ENCODE data around the gene EXD3.

Gene EXD3

DNA sequence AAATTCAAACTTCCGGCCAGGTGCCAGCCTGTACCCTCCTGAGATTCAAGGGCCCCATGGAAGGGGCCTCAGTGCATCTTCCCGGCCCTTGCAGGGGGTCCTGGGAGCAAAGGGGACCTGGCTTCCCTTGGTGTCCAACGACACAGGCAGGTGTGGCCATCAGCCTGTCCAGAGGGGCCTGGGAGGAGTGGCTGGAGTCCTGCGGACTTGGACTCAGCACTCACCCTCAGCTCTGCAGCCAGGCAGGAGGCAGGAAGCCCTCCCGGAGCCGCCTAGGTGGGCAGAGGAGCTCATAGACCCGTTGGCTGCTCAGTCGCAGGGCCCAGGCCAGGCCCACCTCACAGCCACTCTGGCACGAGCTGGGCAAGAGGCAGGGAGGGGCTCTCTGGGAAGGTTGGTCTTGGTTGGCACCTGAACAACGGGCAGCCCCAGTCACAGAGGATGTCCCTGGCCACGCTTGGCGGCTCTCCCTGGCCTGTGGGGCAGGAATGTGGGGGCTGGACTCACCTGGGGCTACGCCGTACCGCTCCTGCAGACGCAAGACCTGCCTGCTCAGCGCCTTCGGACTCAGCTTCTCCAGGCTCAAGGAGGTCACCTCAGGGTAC, 67.1 kb downstream of the EXD3 start:
- Histone ChIP-seq H3K4me3 (ENCODE audit: low read length) (no peak overlapping the region), H3K79me2 (ENCODE audit: low read length) (no peaks in the 10 kb centered on the region), H3K36me3 (replicated peaks; ENCODE audit: insufficient read depth, low read length) (no peaks in the 10 kb centered on the region), H3K9ac (ENCODE audit: low read length) (no peak overlapping the region), H3K4me1 (ENCODE audit: low read length) (no peaks in the 10 kb centered on the region), H3K9me2 (replicated peaks; ENCODE audit: insufficient read depth, low read length) (no peaks in the 10 kb centered on the region), H3K4me2 (ENCODE audit: low read depth, low read length) (no peak overlapping the region), H3K9me3 (replicated peaks; ENCODE audit: insufficient read depth, low read length) (no peaks in the 10 kb centered on the region), H3F3A (ENCODE audit: insufficient read depth, low read length) (no peaks in the 10 kb centered on the region), H3K27me3 (replicated peaks; ENCODE audit: insufficient read depth, low read length) (peaks cover 68% of the 10 kb centered on the region), H4K20me1 (ENCODE audit: insufficient read depth, low read length) (no peaks in the 10 kb centered on the region), H2AFZ (ENCODE audit: low read length) (no peak overlapping the region), H3K27ac (ENCODE audit: low read length) (no peak overlapping the region)
- TF ChIP-seq EZH2 (optimal IDR thresholded peaks at IDR 0.05; ENCODE audit: low read depth, low read length) (no peak), EZH2phosphoT487 (IDR thresholded peaks at IDR 0.05; ENCODE audit: low read length) (no peak)
- TF ChIP-seq, protein P1, sequence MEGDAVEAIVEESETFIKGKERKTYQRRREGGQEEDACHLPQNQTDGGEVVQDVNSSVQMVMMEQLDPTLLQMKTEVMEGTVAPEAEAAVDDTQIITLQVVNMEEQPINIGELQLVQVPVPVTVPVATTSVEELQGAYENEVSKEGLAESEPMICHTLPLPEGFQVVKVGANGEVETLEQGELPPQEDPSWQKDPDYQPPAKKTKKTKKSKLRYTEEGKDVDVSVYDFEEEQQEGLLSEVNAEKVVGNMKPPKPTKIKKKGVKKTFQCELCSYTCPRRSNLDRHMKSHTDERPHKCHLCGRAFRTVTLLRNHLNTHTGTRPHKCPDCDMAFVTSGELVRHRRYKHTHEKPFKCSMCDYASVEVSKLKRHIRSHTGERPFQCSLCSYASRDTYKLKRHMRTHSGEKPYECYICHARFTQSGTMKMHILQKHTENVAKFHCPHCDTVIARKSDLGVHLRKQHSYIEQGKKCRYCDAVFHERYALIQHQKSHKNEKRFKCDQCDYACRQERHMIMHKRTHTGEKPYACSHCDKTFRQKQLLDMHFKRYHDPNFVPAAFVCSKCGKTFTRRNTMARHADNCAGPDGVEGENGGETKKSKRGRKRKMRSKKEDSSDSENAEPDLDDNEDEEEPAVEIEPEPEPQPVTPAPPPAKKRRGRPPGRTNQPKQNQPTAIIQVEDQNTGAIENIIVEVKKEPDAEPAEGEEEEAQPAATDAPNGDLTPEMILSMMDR (IDR thresholded peaks at IDR 0.05; ENCODE audit: low read length): no peak
- no peak for DNase-seq

DNA sequence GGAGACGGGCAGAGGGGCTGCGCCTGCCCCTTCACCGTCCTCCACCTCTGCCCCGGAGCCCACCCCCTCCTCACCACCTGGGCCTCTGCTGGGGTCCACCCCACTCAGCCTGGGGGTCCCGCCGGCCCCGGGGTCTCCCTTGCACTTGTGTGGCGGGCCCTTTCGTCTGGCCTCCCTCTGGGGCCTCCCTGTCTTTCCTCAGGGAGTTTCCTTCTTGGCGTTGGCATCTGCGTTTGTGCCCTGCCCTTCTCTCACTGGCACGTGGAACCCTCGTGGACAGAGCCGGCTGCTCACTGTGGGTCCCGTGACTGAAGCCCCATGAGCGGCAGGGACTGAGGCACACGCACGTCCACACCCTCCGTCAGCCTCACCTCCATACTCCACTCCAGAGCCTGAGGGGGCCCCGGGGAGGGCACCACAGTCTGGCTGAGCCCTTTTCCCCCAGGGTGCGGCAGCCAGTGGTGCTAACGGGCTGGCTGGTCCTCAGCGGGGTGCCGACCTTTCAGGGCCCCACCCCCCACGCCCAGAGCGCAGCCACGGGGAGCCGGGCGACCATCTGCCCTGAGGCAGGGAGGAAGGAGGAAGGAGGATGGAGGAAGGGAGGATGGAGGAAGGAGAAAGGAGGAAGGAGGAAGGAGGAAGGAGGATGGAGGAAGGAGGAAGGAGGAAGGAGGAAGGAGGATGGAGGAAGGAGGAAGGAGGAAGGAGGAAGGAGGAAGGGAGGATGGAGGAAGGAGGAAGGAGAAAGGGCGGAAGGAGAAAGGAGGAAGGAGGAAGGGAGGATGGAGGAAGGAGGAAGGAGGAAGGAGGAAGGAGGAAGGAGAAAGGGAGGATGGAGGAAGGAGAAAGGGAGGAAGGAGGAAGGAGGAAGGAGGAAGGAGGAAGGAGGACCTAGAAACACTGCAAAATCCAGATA, 67.9 kb downstream of the EXD3 start:
- H3K9me2 ChIP-seq (replicated peaks; ENCODE audit: insufficient read depth, low read length): no peaks in the 10 kb centered on the region
- H3K9ac ChIP-seq (ENCODE audit: low read length): no peak overlapping the region
- H3K36me3 ChIP-seq (replicated peaks; ENCODE audit: insufficient read depth, low read length): no peaks in the 10 kb centered on the region
- no peak overlapping the region for H3K27ac ChIP-seq (ENCODE audit: low read length)
- no peaks in the 10 kb centered on the region for H3K79me2 ChIP-seq (ENCODE audit: low read length)
- H3F3A ChIP-seq (ENCODE audit: insufficient read depth, low read length): no peaks in the 10 kb centered on the region
- H3K4me3 ChIP-seq (ENCODE audit: low read length): no peak overlapping the region
- no peaks in the 10 kb centered on the region for H4K20me1 ChIP-seq (ENCODE audit: insufficient read depth, low read length)
- DNase-seq: no peak
- H2AFZ ChIP-seq (ENCODE audit: low read length): no peak overlapping the region
- no peak overlapping the region for H3K4me2 ChIP-seq (ENCODE audit: low read depth, low read length)
- H3K27me3 ChIP-seq (replicated peaks; ENCODE audit: insufficient read depth, low read length): peaks cover 64% of the 10 kb centered on the region
- no peak for TF ChIP-seq EZH2phosphoT487 (IDR thresholded peaks at IDR 0.05; ENCODE audit: low read length)
- no peak for TF ChIP-seq EZH2 (optimal IDR thresholded peaks at IDR 0.05; ENCODE audit: low read depth, low read length)
- TF ChIP-seq, protein P1 (IDR thresholded peaks at IDR 0.05; ENCODE audit: low read length): no peak
- H3K4me1 ChIP-seq (ENCODE audit: low read length): no peaks in the 10 kb centered on the region
- H3K9me3 ChIP-seq (replicated peaks; ENCODE audit: insufficient read depth, low read length): no peaks in the 10 kb centered on the region

DNA sequence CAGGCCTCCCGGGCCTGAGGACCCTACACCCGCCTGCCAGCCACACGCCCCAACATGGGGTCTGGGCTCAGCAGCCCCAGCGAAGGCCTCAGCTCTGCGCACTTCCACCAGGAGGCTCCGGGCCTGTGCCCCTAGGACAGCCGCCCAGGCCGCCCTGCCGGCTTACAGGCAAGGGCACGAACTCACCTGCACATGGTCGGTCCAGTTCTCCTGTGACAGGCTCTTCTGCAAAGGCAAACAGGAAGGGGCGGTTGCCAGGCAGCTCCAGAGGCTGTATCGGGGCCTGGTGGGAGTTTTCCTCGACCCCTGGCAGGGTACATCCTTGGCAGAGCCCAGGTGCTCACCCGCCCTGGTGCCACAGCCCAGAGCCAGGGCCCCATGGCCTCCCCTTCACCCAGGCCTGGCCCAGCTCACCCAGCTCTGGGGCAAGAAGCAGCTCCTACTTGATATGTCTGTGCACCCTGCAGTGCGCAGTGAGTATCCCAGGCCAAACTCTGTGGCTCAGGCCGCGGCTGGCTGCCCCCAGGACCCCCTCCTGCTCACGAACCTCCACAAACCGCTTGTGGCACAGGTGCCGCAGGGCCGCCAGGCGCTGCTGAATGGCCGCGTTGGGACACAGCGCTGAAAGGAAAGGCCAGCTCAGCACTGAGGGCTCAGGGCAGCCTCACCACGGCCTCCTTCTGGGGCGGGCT, 68.7 kb downstream of the EXD3 start:
- Histone ChIP-seq H3K27me3 (replicated peaks; ENCODE audit: insufficient read depth, low read length) (peaks cover 58% of the 10 kb centered on the region), H3K4me3 (ENCODE audit: low read length) (no peak overlapping the region), H2AFZ (ENCODE audit: low read length) (no peak overlapping the region), H3F3A (ENCODE audit: insufficient read depth, low read length) (no peaks in the 10 kb centered on the region), H3K4me1 (ENCODE audit: low read length) (no peaks in the 10 kb centered on the region), H4K20me1 (ENCODE audit: insufficient read depth, low read length) (no peaks in the 10 kb centered on the region), H3K36me3 (replicated peaks; ENCODE audit: insufficient read depth, low read length) (no peaks in the 10 kb centered on the region), H3K9me2 (replicated peaks; ENCODE audit: insufficient read depth, low read length) (no peaks in the 10 kb centered on the region), H3K4me2 (ENCODE audit: low read depth, low read length) (no peak overlapping the region), H3K9me3 (replicated peaks; ENCODE audit: insufficient read depth, low read length) (no peaks in the 10 kb centered on the region), H3K27ac (ENCODE audit: low read length) (no peak overlapping the region), H3K9ac (ENCODE audit: low read length) (no peak overlapping the region), H3K79me2 (ENCODE audit: low read length) (no peaks in the 10 kb centered on the region)
- TF ChIP-seq EZH2 (optimal IDR thresholded peaks at IDR 0.05; ENCODE audit: low read depth, low read length) (no peak), EZH2phosphoT487 (IDR thresholded peaks at IDR 0.05; ENCODE audit: low read length) (no peak)
- TF ChIP-seq, protein P1 (IDR thresholded peaks at IDR 0.05; ENCODE audit: low read length): no peak
- no peak for DNase-seq
